ENCODE results near the gene NGRN.

DNA sequence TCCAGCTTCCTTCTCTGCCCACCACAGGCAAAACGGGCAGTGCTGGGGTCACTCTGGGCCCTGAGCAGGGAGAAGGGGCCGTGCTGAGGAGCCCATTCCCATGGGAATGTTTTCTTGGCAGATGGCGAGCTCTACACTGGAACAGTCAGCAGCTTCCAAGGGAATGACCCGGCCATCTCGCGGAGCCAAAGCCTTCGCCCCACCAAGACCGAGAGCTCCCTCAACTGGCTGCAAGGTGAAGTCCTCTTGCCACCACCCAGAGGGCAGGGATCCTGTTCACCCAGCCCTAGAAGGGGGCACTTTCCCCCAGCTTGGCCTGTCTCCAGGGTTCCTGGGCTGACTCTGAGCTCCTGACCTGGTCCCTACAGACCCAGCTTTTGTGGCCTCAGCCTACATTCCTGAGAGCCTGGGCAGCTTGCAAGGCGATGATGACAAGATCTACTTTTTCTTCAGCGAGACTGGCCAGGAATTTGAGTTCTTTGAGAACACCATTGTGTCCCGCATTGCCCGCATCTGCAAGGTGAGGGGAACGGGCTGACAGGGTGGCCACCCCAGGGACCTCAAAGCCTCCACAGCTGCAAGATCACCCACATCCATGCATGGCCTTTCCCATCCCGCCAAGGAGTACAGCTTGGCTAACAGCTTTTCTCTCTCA lies 44.1 kb upstream of the NGRN start:
- TF ChIP-seq FOXM1 (IDR thresholded peaks at IDR 0.05; ENCODE audit: borderline replicate concordance, low read depth), result no peak
- TF ChIP-seq EGR1 (IDR thresholded peaks at IDR 0.05), result no peak
- no peak for TF ChIP-seq EP300 (IDR thresholded peaks at IDR 0.05; ENCODE audit: borderline replicate concordance)
- TF ChIP-seq RAD21 (IDR thresholded peaks at IDR 0.05; ENCODE audit: low read depth), result peak; percentile 96
- no peak for TF ChIP-seq YY1 (IDR thresholded peaks at IDR 0.05; ENCODE audit: low read depth)
- TF ChIP-seq NFIC (IDR thresholded peaks at IDR 0.05), result 0 out of 2 replicates have a peak, but pooled peaks have one; percentile 49
- TF ChIP-seq TEAD4 (IDR thresholded peaks at IDR 0.05), result no peak
- TF ChIP-seq, protein P1, sequence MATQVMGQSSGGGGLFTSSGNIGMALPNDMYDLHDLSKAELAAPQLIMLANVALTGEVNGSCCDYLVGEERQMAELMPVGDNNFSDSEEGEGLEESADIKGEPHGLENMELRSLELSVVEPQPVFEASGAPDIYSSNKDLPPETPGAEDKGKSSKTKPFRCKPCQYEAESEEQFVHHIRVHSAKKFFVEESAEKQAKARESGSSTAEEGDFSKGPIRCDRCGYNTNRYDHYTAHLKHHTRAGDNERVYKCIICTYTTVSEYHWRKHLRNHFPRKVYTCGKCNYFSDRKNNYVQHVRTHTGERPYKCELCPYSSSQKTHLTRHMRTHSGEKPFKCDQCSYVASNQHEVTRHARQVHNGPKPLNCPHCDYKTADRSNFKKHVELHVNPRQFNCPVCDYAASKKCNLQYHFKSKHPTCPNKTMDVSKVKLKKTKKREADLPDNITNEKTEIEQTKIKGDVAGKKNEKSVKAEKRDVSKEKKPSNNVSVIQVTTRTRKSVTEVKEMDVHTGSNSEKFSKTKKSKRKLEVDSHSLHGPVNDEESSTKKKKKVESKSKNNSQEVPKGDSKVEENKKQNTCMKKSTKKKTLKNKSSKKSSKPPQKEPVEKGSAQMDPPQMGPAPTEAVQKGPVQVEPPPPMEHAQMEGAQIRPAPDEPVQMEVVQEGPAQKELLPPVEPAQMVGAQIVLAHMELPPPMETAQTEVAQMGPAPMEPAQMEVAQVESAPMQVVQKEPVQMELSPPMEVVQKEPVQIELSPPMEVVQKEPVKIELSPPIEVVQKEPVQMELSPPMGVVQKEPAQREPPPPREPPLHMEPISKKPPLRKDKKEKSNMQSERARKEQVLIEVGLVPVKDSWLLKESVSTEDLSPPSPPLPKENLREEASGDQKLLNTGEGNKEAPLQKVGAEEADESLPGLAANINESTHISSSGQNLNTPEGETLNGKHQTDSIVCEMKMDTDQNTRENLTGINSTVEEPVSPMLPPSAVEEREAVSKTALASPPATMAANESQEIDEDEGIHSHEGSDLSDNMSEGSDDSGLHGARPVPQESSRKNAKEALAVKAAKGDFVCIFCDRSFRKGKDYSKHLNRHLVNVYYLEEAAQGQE (IDR thresholded peaks at IDR 0.05; ENCODE audit: low read depth), result no peak
- TF ChIP-seq, protein P2, sequence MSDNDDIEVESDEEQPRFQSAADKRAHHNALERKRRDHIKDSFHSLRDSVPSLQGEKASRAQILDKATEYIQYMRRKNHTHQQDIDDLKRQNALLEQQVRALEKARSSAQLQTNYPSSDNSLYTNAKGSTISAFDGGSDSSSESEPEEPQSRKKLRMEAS (IDR thresholded peaks at IDR 0.05), result no peak
- TF ChIP-seq CEBPB (IDR thresholded peaks at IDR 0.05), result no peak
